ENCODE data around the gene BTBD2.
"Not testable (repeated sequence)": the region's sequence is repeated elsewhere in the genome, so short reads cannot be mapped to it uniquely, and the experiment has no call there.

BTBD2 gene

DNA sequence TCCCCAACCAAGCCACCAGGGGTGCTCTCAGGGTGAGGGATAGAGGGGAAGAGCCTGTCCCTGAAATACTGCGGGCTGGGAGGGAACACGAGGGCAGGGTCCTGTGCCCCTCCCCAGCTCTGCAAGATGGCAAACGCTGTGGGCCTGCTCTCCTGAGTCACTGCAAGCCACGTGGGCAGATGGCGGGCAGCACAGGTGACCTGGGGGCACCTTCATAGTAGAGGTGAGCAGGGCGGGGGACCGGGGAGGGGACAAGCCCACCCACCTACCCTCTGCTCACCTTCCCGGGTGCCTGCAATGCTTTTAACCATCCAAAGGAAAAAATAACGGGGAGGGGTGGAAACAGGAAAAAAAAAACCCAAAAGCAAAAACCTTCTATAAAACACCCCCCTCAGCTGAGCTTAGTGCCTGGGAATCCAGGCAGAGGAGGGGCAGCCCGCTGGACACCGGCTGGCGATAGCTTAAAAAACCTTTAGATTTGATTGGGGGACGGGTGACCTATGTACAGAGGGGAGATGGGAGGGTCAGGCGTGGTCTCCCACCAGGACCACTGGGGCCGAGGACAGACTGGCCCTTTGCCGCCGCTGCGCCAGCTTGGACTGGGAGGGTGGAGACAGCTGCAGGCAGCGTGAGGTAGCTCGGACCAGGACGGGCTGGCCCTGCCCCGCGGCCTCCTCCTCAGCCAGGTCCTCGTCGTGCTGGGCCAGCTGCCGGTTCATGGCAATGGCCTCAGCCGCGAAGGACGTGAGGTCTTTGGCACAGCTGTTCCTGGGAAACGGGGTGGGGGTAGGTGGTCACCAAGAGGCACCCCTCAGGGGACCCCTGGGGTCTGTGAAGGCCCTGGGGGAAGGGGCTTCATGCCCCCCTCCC is 23.8 kb upstream of the BTBD2 start:
- DNase-seq: no peak

DNA sequence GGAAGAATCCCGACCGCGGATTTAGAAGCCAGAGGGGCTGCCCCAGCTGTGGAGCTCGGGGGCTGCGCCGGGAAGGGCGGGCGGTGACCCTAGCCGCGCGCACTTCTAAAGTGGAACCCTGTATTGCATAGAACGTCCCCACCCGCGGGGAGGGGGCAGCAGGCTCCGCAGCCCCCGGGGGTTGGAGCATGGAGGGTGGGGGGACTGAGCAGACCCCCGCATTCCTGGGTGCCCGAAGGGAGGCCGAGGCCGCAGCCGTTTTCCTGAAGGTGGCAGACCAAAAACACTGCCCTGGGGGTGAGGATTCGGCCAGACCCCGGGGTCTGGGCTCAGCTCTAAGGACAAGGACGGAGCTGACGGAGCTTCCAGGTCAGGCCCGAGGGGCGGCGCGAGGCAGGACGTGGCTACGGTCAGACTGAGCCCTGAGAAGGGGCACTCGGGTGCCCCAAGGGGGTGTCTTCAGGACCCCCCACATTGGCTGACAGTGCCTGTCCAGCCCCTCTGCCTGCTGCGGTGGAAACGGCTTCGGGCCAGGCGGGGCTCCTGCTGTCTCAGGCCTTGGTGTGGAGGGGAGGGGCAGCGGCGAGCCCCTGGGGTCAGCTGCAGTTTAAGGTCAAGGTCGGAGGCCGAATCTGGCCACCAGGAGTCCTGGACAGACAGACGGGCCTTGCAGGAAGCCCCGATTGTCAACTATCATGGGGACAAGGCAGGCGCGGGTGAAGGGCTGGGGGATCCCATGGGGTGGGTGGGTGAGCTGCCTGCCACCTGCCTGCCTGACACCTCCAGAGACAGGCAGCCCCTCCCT is 23.0 kb upstream of the BTBD2 start:
- no peak for DNase-seq

DNA sequence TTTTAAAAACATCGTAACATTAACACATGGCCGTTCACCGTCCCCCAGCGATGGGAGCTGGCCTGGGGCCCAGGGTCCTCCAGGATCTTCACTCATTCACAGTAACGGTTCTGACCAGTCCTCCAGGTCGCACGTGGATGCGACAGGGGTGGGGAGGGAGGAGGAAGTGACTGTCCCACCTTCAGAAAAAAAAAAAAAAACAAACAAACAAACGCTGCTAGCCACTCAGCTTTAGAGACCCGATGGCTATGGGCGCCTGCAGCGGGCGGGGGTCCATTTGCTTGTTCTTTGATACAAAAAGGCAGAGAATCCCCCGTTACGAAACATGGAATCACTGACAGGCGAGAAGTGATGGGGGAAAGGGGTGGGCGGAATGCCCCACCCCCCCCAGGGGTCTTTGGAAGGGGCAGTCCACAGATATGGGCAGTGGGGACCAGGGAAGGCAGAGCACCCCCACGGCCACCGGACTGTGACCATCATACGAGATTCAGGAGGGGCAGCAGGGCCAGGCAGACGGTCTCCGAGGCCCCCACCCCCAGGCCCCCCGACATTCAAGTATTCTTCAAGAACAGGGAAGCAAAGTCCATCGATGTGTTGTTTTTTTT is 22.2 kb upstream of the BTBD2 start:
- DNase-seq: no peak

DNA sequence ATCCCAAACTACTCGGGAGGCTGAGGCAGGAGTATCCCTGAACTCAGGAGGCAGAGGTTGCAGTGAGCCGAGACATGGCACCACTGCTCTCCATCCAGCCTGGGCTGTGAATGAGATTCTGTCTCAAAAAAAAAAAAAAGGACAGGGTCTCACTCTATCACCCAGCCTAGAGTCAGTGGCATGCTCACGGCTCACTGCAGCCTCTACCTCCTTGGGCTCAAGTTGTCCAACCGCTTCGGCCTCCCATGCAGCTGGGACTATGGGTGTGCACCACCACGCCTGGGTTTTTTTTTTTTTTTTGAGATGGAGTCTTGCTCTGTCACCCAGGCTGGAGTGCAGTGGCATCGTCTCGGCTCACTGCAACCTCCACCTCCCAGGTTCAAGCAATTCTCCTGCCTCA is 20.9 kb upstream of the BTBD2 start:
- DNase-seq: no peak

DNA sequence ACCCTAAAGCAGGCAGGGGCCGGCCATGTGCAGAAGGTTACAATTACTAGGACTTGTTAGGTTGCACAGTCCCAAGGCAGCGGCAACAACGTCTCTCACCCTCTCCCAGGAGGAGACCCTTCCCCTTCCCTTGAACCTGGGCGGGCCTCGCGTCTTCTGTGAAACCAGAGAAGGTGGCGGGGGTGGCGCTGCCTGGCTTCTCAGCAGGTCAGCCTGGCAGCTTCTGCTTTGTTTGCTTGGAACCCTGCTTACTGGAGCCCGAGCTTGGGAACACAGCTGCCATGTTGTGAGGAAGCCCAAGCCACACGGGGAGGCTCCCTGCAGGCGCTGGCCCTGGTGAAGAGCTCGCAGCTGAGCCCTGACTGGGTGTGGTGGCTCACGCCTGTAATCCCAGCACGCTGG is 20.1 kb upstream of the BTBD2 start:
- no peak for DNase-seq

DNA sequence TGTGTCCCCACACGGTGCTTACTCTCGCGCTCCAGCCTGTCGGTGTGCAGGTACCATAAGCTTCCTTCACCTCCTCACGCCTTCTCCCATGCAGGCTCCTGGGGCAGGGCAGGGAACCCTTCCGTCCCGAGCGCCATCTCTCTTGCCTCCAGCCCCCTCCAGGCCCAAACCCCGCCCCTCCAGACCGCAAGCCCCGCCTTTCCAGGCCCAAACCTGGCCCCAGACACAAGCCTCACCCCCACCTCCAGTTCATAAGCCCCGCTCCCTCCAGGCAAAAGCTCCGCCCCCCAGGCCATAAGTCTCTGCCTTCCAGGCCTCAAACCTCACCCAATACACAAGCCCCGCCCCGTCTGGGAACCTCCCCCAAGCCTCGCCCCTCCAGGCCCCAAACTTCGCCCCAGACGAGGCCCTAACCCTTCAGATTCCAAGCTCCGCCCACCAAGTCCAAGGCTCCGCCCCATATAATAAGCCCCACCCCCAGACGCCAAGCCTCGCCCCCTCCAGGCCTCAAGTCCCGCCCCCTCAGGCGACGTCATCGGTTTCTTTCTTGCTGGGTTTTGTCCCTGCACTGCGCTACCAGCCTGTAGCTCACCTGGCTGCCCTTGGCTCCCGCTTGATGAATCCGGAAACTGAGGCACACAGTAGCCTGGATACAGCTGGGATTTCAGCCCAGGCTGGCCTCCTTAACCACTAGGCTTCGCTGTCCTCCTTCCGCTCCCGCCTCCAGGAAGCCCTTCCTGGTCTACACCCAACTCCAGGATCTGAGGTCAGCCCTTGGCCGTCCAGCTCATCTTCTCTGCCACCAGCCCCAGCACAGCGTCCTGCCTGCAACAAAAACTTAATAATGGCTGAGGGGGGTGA is 19.4 kb upstream of the BTBD2 start:
- peak in 1 of 2 experiments; percentile 40 for DNase-seq

DNA sequence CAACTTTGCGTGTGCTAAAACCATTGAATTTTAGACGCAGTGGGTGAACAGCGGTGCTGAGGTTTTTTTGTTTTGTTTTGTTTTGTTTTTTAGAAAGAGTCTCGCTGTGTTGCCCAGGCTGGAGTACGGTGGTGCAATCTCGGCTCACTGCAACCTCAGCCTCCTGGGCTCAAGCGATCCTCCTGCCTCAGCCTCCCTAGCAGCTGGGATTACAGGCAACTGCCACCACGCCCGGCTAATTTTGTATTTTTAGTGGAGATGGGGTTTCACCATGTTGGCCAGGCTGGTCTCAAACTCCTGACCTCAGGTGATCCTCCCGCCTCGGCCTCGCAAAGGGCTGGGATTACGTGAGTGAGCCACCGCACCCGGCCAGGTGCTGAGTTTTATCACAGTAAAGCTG is 18.7 kb upstream of the BTBD2 start:
- not testable (repeated sequence) for DNase-seq

DNA sequence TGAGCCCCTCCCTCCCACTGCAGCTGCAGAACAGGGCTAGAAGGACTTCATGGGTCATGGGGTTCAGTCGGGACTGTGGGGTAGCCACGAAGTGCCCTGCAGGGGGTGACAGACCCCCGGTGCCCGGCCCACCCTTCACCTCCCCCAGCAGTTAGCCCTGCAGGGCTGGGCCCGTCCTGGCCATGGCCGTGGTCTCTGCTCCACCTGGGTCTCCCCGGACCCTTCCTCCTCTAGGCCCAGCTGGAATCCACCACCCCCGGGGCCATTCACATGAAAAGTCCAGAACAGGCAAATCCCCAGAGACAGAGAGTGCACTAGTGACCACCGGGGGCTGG is 18.3 kb upstream of the BTBD2 start:
- no peak for DNase-seq

DNA sequence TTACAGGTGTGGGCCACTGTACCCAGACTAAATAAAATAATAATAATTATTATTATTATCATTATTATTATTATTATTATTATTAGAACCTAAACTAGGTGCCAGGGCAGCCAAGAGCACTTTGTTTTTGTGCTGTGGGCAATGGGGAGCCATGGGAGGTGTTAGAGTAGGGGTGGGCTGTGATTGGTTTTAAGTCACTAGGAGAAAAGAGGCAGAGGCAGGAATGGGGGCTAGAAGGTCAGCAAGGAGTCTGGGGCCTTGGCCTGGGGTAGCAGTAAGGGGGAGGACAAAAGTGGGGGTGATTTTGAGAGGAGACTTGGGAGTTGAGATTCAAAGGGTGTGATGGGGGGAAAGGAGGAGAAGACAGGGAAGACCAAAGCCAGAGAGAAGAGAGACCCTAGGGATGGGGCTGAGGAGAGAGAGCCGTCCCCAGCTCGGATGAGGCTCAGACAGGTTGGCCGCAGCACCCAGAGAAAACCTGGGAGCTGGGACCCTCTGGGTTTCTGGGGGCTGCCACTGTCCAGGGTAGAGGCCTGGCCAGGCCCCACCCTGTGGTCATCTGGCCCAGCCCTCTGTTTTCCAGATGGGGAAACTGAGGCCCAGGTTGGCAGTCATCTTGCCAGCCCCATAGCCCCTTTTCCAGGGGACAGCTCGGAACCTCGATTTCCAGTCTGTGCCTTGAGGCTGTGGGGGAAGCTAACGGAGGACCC is 17.8 kb upstream of the BTBD2 start:
- DNase-seq: no peak

DNA sequence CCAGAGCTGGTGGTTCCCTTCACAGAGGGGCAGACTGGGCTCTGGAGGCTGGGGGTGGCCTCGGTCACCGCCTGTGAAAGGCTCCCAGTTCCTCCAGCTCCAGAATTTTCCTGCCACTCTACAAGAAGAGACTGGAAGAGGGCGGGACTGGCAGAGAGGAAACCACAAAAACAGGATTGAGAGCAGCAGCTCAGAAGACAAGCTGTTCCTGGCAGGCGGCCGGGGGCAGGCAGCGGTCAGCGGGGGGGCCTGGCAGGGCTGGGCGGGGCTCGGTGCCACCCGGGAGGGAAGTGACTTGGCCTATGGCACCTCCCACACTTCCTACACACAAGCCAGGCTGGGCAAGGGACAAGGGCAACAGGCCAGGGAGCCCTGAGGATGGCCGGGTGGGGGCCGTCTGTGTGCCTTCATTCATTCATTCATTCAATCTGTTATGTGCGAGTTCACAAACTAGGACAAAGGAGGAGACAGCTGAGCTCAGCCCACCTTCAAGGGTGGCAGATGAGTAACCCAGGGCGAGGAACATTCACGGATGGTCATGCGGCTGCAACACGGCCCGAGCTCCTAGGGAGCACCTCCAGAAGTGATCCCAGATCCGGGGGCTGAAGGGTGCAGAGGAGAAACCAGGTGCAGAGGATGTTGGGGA is 16.9 kb upstream of the BTBD2 start:
- peak; percentile 42 to 93 for DNase-seq

DNA sequence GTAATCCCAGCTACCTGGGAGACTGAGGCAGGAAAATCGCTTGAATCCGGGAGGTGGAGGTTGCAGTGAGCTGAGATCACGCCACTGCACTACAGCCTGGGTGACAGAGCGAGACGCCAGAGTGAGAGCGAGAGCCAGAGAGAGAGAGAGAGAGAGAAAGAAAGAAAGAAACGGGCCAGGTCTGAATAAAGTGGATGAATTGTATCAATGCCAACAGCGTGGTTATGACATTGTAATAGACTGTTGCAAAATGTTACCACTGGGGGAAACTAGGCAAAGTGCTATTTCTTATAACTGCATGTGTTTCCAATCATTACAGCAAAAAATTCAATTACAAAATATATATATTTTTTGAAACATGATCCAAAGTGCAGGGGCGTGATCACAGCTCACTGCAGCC is 11.8 kb upstream of the BTBD2 start:
- no peak for DNase-seq

DNA sequence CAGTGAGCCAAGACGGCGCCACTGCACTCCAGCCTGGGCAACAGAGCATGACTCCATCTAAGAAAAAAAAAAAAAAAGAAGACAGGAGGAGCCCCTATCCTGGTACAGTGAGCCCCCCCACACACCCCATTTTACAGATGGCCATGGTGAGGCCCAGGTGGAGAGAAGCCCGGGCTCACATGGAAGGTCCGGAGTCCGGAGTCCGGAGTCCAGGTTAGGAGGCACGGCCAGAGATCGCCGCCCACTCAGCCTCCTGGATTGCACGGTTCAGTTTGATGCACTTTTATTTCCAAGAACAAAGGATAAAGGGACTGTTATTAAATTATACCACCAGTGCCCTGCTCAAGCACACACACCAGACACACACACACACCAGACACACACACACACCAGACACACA is 11.3 kb upstream of the BTBD2 start:
- no peak for DNase-seq

DNA sequence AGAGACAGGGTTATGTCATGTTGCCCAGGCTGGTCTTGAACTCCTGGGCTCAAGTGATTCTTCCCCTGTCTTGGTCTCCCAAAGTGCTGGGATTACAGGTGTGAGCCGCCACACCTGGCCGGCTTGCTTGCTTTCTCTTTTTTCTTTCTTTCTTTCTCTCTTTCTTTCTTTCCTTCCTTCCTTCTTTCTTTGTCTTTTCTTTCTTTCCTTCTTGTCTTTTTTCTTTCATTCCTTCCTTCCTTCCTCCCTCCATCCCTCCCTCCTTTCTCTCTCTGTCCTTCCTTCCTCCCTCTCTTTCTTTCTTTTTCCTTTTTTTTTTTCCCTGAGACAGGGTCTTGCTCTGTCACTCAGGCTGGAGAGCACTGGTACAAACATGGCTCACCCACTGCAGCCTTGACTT is 6.8 kb upstream of the BTBD2 start:
- DNase-seq: no peak

DNA sequence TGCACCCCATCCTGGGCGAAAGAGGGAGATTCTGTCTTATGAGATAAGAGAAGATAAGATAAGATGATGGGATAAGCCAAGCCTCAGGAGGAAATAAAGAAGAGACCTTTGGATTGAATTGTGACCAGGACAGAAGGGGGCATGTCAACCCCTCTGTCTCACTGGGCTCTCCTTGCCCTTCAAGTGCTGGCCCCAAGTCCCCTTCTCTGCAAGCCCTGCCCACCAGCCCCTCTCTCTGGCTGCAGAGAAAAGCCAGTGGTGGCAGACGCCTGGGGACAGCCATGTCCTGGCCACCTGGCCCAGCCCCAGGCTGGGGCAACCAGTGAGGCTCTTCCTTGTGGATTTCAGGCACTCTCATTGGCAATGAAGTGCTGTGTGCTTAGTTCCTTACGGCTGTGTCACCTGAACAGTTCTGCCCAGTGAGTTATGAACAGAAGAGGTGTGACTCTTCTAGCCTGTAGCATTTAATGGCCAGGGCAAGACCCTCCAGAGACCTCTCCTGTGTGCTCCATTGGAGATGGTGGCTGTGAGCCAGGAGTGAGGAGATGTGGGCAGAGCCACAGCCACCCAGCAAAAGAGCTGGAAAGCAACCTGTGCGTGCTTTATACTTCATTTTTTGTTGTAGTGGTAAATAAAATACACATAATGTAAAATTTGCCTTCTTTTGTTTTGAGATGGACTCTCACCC is 6.1 kb upstream of the BTBD2 start:
- DNase-seq: no peak

DNA sequence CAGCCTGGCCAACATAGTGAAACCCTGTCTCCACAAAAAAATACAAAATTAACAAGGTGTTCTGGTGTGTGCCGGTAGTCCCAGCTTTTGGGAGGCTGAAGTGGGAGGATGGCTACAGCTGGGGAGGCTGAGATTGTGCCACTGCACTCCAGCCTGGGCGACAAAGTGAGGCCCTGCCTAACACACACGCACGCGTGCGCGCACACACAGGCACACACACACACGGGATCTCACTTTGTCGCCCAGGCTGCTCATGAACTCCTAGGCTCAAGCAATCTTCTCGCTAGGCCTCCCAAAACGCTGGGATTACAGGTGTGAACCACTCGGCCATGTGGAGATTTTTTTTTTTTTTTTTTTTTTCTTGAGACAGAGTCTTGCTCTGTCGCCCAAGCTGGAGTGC is 3.2 kb upstream of the BTBD2 start:
- DNase-seq: no peak

DNA sequence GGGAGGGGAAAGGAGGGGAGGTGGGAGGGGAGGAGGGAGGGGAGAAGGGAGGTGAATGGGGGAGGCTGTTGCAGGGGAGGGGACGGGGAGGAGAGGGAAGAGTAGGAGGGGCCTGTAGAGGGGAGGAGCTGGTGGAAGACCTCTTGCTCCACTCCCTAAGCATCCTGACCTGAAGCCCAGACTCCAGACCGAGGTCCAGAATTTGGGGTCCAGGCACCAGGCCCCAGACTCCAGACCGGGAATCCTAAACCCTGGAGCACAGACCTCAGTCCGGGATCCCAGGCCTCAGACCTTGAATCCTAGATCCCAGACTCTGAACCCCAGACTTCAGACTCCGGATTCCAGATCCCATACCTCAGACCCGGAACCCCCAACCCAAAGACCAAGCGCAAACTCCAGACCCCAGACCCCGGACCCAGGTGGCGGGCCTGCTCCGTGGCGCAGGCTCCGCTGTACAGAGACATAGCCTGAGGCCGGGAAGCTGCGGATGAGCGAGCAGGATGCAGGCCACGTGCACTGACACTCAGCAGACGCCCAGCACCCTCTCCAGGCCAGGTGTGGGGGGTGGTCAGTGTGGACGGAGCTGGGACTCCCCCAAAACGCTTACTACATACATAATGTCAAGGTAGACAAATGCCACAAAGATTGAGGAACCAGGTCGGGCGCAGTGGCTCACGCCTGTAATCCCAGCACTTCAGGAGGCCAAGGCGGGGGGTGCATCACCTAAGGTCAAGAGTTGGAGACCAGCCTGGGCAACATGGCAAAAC is 710 bp upstream of the BTBD2 start:
- DNase-seq: peak; percentile 34 to 78

DNA sequence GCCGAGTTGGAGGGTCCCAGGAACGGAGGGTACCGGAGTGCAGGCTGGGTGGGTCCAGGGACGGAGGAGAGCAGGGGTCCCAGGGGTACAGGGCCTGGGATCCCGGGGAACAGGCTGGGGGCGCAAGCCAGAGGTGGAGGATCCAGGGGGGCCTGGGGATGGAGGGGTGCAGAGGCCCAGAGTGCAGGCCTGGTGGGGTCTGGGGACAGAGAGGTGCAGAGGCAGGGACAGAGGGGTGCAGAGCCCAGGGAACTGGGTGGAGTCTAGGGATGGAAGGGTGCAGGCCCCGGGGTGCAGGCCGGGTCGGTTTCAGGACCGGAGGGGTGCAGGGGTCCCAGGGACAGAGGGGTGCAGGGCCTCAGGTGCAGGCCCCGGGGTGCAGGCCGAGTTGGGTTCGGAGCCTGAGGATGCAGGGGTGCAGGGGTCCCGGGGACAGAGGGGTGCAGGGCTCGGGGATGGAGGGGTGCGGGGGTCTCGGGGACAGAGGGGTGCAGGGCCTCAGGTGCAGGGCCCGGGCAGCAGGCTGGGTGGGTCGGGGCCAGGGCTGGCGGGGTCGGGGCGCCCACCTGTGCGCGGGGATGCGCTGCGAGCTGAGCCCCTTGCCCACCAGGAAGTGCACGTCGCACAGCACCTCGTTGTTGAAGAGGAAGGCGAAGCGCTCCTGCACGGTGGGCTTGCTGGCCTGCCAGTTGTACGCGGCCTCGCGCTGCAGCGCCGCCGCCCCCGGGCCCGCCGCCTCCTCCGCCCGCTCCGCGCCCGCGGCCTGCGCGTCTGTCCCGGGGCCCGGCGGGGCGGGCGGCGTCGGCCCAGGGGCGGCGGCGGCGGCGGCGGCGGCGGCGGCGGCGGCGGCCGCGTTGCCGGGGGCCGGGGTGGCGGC is 545 bp downstream of the BTBD2 start:
- DNase-seq: no peak

DNA sequence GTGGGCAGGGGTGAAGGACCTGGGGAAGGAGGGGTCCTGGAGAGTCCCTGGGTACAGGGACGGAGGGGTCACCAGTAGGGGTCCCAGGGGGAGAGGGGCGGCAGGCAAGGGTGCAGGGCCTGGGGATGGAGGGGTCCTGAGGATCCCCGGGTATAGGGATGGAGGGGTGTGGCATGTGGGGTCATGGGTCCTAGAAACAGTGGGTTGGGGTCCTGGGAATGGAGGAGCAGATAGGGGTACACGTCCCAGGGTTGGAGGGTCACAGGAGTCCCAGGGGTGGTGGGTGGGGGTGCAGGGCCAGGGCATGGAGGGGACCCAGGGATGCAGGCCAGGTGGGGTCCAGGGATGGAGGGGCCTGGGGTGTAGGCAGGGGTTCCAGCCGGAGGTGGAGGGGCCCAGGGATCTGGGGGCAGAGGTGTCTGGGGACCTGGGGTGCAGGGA is 1.4 kb downstream of the BTBD2 start:
- no peak for DNase-seq

DNA sequence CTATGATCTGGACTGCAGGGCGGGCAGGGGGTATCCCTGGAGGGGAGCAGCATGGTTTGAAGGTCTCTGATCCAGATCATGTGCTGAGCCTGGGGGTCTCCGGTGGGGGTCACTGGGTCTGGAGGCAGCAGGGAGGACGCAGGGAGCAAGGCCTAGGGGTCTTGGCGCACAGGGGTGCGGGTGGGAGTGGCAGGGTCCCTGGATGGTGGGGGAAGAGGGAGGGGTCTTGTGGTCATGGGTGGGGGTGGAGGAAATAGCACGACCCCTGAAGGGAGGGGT is 1.9 kb downstream of the BTBD2 start:
- DNase-seq: no peak

All from NCI-H446 (cell line).